ENCODE results near the gene ABCC6.
"Not testable (repeated sequence)": the region's sequence is repeated elsewhere in the genome, so short reads cannot be mapped to it uniquely, and the experiment has no call there.

Gene ABCC6

GRCh38 chr16:16188827-16189226, 34.5 kb downstream of the ABCC6 start:
- no peak for DNase-seq

GRCh38 chr16:16186820-16187219, 36.5 kb downstream of the ABCC6 start:
- no peak for DNase-seq

DNA sequence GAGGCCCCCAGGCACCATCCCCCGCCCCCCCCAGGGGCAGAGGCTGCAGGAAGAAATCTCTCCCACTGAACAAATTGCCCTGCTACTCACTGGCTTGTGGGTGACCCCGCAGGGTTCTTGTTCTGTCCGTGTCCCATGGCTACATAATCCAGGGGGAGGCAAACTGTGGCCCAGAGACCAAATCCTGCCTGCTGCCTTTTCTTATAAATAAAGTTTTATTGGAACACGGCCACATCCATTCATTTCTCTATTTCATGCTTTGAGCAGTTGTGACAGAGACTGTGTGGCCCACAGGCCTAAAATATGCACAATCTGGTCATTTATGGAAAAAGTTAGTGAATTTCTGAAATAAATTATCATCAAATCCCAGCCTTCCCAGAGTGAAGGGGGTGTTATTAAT, 38.2 kb downstream of the ABCC6 start:
- no peak for DNase-seq

DNA sequence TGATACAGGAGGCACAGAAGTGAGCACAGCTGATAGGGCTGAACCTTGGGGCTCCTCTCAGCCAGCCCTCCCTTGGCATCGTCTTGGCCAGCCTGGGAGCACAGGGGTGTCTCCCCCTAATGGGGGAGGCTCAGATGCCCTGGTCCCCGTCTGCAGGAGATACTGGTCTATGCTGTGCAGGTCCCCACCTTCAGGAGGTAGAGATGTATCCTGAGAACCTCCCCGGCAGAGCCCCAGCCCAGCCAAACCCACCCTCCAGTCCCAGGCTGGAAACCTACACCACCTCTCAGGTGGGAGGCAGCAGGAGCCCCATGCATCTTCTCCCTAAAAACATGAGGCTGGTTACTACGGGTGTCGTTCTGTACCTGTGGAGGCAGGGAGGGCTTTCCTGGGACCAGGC, 38.7 kb downstream of the ABCC6 start:
- DNase-seq, result no peak

DNA sequence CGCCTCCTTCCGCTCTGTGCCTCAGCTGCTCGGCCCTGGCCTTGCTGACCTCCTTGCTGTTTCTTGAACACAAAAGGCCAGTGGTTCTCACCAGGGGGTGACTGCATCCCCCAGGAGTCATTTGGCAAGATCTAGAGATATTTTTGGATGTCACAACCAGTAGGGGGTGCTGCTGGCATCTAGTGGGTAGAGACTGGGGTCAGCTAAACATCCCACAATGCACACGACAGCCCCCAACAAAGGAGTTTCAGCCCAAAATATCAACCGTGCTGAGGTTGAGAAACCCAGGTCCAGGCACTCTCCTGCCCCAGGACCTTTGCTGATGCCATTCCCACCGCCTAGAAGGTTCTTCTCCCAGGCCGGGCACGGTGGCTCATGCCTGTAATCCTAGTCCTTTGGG, 39.7 kb downstream of the ABCC6 start:
- no peak for DNase-seq

GRCh38 chr16:16182918-16183317, 40.4 kb downstream of the ABCC6 start:
- DNase-seq, result no peak

DNA sequence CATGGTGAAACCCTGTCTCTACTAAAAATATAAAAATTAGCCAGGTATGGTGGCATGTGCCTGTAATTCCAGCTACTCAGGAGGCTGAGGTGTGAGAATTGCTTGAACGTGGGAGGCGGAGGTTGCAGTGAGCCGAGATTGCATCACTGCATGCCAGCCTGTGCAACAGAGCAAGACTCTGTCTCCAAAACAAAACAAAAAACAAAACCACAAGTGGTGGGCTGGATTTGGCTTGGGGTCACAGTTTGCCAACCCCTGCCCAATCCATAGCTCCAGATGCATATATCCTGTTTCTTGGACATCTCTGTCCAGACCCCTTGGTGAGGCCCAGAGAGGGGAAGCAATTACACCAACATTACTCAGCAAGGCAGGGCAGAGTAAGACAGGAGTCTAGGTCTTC, 41.5 kb downstream of the ABCC6 start:
- DNase-seq, result not testable (repeated sequence)

GRCh38 chr16:16178455-16179162, 44.7 kb downstream of the ABCC6 start:
- no peak for DNase-seq

DNA sequence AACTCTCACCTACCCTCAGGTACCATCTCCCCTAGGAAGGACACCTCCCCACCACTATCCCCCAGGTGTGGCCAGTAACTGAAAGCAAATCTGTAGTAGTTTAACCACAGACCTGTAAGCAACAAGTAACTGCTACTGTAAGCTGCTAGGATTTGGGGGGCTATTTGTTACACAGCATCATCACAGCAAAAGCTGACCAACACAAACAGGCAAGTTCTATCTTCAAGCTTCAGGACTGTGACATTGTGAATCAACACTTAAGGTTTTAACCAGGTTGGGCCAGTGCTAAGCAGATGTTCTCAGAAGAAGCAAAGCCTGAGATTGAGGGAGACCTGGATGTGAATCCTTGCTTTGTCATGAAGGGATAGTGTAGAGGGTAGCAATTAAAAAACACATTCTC, 47.0 kb downstream of the ABCC6 start:
- no peak for DNase-seq

DNA sequence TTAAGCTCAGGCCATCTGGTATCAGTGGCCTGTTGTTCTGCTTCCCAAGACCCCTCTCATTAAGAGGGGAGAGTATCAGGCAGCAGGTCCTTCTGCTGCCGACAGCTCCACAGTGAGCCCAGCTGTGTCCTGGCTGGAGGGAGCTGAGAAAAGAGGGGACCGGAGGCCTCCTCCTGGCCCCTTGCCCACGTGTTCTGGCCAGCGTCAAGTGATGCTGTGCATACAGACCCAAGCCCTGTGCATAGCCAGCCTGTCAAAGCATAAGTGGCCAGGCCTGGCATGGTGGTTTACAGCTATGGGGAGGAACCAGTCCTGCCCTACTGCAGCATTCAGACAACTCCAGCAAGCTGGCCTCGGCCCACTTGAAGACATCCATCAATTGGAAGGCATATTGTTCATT, 48.0 kb downstream of the ABCC6 start:
- DNase-seq, result peak; percentile 31

- no peak for DNase-seq
Measured at GRCh38 chr16:16172991-16173390, 50.3 kb downstream of the ABCC6 start.

DNA sequence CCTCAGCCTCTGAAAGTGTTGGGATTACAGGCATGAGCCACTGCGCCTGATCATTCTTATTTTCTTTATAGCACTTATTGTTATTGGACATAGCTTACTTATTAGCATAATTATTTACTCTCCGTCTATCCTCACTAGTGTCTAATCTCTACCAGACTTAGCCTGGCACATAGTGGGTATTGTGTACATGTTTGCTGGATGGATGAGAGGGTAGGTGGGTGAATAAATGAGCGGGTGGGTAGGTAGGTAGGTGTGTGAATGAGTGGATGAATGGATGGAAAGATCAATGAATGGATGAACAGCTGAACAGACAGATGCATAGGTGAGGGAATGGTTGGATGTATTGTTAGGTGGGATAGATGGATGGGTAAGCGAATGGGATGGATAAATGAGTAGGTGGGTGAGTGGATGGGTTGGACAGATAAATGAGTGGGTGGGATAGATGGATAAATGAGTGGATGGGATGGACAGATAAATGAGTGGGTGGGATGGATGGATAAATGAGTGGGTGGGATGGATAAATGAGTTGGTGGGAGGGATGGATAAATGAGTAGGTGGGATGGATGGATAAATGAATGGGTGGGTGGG, 51.9 kb downstream of the ABCC6 start:
- DNase-seq, result no peak

DNA sequence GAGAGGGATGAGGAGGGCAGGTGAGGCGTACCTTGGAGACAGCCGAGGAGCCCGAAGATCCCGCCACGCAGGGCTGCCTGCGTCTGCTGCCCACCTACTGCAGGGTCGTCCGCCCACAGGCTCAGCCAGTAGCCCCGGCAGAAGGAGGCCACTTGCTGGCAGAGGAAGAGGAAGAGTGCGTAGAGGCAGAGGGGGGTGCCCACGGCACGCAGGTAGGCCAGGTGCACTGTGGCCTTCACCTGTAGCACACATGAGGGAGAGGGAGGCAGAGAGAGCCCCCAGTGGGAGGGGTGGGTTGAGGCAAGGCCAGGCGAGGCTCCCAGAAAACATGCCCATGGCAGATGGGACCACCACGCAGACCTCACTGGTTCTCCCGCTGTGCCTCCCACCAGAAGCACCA, 53.7 kb downstream of the ABCC6 start:
- no peak for DNase-seq

- DNase-seq, result no peak
Measured at GRCh38 chr16:16168431-16168830, 54.9 kb downstream of the ABCC6 start.

GRCh38 chr16:16167927-16168326, 55.4 kb downstream of the ABCC6 start:
- no peak for DNase-seq

DNA sequence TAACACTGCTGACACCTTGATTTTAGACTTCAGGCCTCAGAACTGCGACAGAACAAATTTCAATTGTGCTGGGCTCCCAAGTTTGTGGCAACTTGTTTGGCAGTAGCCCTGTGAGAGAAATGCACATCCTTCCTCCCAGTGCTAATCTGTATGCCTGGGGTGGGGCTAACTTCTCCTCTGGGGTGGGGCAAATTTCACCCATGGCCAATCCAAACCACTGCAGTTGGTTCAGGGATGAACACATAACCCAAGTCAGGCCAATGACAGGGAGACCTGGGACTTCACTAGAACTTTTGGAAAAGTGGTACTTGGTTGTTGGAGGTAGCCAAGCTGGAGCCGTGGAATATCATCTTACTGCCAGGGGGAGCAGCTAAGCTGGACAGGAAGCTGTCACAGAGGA, 56.3 kb downstream of the ABCC6 start:
- no peak for DNase-seq

DNA sequence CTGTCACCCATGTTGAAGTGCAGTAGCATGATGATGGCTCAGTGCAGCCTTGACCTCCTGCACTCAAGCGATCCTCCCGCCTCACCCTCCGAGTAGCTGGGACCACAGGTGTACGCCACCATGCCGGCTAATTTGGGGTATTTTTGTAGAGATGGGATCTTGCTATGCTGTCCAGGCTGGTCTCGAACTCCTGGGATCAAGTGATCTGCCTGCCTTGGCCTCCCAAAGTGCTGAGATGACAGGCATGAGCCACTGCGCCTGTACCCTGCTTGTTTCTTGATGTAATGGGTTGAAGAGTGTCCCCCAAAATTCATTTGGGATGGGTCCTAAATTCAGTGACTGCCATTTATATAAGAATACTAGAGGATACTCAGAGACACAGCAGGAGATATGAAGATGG, 57.2 kb downstream of the ABCC6 start:
- no peak for DNase-seq

- DNase-seq, result no peak
Measured at GRCh38 chr16:16164243-16164642, 59.1 kb downstream of the ABCC6 start.

DNA sequence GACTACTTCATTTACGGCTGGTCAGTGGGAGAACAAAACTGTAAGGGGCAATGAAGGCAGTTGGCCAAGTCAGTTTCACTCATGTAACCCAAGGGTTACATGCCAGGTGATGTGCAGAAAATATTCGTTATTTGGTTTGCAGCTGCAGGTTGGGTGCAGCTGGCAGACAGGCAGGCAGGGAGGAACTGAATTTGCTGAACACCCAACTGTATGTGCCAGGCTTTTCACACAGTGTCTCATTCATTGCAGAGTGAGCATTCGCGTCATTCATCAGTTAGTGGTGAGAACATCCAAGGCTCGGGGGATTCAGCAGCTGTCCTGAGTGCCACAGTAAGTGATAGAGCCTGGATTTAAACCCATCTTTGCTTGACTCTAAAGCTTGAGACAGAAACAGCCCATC, 59.7 kb downstream of the ABCC6 start:
- DNase-seq, result no peak

- no peak for DNase-seq
Measured at GRCh38 chr16:16163109-16163508, 60.2 kb downstream of the ABCC6 start.

DNA sequence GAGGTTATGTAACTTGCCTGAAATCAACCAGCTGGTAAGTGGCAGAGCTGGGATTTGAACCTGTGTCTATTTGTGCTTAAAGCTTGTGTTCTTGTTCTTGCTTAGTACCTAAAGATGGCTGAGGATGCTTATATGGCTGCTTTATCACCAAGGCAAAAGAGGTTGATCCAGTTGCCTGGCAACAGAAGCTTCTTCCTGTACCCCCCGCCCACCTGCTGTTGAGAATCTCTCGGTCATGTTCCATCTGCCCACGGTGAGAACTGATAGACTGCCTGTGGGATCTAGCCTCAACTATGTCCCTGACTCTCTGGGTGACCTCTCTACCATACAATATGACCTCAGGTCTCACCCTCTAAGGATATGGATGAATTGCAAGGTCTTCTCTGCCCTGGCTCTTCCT, 60.7 kb downstream of the ABCC6 start:
- DNase-seq, result no peak

DNA sequence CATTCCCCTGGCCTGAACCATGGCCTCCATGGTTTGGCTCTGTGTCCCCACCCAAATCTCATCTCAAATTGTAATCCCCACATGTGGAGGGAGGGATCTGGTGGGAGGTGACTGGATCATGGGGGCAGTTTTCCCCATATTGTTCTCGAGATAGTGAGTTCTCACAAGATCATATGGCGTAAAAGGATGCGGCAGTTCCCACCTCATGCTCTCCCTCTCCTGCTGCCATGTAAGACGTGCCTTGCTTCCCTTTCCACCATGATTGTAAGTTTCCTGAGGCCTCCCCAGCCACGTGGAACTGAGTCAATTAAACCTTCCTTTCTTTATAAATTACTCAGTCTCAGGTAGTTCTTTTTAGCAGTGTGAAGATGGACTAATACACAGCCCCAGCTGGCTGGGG, 61.5 kb downstream of the ABCC6 start:
- DNase-seq, result not testable (repeated sequence)

GRCh38 chr16:16161319-16161718, 62.0 kb downstream of the ABCC6 start:
- no peak for DNase-seq

- DNase-seq, result no peak
Measured at GRCh38 chr16:16159662-16160061, 63.6 kb downstream of the ABCC6 start.

DNA sequence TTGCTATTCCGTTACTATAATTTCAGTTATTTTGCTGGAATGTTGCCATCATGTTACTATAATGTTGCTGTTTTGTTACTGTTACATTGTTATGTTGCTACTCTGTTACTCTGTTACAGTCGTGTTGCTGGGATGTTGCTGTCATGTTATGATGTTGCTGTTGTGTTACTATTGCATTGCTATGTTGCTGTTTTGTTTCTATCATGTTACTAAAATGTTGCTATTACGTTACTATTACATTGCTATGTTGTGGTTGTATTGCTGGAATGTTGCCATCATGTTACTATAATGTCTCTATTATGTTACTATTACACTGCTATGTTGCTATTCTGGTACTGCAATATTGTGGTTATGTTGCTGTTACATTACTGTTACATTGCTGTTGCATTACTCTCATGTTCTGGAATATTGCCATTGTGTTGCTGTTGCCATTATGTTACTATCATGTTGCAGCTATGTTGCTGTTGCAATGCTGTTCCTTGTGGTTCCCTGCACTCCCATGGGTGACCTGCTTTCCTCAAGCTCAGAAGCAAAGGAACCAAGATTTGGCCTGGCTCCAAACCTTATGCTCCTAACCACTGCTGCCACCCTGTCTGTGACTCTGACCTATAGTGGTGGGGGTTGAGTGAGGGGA, 64.4 kb downstream of the ABCC6 start:
- no peak for DNase-seq

Data from right hindlimb (tissue), 1 donor.